GM10266 (cell line): ENCODE measurements around the gene WIPF2.
A peak's percentile ranks its signal among the peaks of the same experiment; 100 is the strongest.

Experiments
- DNase-seq: peaks from one replicate; pipeline ENCODE4 v3.0.0; 2012; ENCODE audit errors: extremely low spot score
- TF ChIP-seq, protein P1 (sequence below): IDR thresholded peaks from 2 replicates; pipeline ENCODE4 v1.5.1; 2012; ENCODE audit warnings: mild to moderate bottlenecking, low read depth; ENCODE audit not compliant: control insufficient read depth, insufficient read depth; ENCODE audit errors: missing control alignments

WIPF2 gene, protein sequence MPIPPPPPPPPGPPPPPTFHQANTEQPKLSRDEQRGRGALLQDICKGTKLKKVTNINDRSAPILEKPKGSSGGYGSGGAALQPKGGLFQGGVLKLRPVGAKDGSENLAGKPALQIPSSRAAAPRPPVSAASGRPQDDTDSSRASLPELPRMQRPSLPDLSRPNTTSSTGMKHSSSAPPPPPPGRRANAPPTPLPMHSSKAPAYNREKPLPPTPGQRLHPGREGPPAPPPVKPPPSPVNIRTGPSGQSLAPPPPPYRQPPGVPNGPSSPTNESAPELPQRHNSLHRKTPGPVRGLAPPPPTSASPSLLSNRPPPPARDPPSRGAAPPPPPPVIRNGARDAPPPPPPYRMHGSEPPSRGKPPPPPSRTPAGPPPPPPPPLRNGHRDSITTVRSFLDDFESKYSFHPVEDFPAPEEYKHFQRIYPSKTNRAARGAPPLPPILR

DNA sequence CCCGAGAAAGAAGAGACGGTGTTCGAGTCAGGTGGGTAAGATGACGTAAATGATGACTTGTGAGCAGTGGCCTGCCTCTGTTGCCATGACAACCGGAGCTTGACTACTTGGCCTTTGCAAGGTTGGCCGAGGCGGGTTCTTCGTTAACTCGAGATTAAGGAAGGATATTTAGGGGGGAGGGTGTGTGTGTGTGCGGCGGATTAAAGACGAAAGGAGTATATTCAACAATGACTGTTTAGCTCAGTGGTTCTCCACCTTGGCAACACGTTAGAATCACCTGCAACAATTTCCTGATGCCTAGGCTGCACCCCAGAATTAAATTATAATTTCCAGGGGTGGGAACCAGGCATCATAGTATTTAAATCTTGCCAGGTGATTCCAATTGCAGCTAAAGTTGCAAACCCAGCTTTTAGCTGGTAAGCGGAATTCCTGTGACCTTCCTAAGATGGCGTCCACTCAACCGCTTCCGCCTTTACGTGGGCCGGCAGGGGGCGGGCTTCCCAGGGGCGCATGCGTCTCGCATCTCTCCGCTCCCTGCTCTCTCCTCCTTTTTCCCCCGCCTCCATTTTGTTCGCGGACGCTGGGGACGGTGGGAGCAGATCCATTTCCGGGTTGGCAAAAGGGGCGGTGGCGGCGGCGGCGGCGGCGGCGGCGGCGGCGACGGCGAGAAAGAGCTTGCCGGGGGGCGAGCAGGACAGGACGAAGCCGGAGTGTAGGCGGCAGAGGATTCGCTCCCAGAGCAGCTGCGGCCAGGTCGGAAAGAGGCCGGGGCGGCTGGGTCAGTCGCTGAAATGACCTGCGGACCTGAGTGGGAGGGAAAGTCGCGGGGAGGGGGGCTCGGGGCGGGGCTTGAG is at the start of gene WIPF2:
WIPF2 (plus strand) TSS at position 565 of the 854 bp plus-strand sequence. CDS start 37,156 bp downstream, outside the sequence.
- peak; percentile 97 for DNase-seq
- TF ChIP-seq, protein P1, sequence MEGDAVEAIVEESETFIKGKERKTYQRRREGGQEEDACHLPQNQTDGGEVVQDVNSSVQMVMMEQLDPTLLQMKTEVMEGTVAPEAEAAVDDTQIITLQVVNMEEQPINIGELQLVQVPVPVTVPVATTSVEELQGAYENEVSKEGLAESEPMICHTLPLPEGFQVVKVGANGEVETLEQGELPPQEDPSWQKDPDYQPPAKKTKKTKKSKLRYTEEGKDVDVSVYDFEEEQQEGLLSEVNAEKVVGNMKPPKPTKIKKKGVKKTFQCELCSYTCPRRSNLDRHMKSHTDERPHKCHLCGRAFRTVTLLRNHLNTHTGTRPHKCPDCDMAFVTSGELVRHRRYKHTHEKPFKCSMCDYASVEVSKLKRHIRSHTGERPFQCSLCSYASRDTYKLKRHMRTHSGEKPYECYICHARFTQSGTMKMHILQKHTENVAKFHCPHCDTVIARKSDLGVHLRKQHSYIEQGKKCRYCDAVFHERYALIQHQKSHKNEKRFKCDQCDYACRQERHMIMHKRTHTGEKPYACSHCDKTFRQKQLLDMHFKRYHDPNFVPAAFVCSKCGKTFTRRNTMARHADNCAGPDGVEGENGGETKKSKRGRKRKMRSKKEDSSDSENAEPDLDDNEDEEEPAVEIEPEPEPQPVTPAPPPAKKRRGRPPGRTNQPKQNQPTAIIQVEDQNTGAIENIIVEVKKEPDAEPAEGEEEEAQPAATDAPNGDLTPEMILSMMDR, result peak; percentile 24

DNA sequence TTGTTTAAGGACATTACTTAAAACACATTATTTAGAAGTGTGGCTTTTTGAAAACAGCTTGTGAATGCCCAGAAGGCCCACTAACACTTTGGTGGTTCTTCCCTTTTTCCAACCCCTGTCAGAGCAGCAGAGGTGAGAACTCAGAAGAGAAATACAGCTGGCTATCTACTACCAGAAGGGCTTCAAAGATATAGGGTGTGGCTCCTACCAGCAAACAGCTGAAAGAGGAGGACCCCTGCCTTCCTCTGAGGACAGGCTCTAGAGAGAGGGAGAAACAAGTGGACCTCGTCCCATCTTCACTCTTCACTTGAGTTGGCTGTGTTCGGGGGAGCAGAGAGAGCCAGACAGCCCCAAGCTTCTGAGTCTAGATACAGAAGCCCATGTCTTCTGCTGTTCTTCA is 48.8 kb upstream of the WIPF2 start:
- TF ChIP-seq, protein P1, result no peak
- no peak for DNase-seq

DNA sequence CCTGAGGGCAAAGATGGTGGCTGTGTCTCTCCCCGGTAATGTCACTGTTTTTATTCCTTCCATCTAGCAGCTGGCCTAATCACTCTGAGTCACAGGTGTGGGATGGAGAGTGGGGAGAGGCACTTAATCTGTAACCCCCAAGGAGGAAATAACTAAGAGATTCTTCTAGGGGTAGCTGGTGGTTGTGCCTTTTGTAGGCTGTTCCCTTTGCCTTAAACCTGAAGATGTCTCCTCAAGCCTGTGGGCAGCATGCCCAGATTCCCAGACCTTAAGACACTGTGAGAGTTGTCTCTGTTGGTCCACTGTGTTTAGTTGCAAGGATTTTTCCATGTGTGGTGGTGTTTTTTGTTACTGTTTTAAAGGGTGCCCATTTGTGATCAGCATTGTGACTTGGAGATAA is 47.4 kb upstream of the WIPF2 start:
- TF ChIP-seq, protein P1, result no peak
- DNase-seq, result no peak

DNA sequence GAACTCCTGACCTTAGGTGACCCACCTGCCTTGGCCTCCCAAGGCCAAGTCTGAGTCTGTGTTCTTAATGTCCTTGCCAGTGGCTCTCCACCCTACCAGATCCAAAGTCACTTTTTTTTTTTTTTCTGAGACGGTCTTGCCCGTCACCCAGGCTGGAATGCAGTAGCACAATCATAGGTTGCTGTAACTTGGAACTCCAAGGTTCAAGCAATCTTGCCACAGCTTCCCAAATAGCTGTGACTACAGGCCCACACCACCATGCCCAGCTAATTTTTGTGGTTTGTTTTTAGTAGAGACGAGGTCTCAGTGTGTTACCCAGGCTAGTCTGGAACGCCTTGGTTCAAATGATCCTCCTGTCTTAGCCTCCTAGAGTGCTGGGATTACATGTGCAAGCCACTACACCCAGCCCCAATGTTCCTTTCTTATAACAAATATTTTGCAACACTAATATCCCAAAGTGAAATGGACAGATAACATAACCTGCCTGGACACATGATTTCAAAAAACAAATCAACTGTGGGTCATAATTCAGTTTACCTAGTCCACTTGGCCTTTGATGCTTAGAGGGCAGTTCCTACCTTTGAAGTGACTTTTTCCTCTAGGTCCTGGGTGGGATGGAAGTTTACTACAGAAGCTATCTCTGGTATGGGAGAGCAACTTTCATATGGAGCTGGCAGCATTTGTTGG is 45.9 kb upstream of the WIPF2 start:
- DNase-seq, result no peak
- TF ChIP-seq, protein P1, result no peak

DNA sequence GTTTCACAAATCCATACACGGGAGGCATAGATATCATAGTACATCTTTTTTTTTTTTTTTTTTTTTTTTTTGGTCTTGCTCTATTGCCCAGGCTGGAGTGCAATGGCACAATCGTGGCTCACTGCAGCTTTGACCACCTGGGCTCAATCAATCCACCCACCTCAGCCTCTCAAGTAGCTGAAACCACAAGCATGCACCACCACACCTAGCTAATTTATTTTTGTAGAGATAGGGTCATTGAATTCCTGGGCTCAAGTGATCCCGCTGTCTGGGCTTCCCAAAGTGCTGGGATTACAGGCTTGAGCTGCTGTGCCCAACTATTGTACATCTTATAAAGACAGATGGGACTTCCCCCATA is 45.3 kb upstream of the WIPF2 start:
- DNase-seq, result no peak
- TF ChIP-seq, protein P1, result no peak

DNA sequence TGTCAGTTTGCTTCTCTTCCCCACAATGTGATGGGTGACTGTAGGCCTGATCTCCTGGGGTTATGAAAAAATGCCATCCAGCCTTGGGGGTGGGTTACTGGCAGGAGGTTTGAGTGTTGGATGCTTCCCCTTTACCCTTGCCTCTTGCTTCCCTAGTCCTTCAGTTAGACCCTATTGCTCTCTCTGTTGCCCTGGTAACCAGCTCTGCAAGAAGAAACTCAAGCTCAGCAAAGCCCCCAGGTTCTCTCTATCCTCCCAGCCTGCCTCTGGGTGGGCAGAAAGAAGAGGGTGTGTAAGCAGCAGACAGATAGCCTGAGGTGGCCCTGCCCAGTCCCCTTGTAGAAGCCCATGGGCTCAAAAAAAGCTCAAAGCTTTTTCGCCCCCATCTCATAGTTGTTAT is 44.6 kb upstream of the WIPF2 start:
- TF ChIP-seq, protein P1, result no peak
- DNase-seq, result no peak
